Fibroblast of pulmonary artery (primary cell): ENCODE data around the gene COL2A1.

Experiments used
- DNase-seq: peaks from one replicate; pipeline ENCODE4 v3.0.0-alpha.2; 2010; ENCODE audit warnings: low read depth
- H3K4me3 ChIP-seq: replicated peaks from 2 replicates; pipeline ENCODE4 v1.5.1; 2011; ENCODE audit warnings: low read depth, mild to moderate bottlenecking, control low read depth, low read length, moderate library complexity
- TF ChIP-seq, protein P1 (sequence below): IDR thresholded peaks from 2 replicates; pipeline ENCODE4 v1.5.1; 2011; ENCODE audit warnings: mild to moderate bottlenecking, control low read depth, low read length, inconsistent platforms; ENCODE audit errors: missing control alignments

COL2A1 gene

DNA sequence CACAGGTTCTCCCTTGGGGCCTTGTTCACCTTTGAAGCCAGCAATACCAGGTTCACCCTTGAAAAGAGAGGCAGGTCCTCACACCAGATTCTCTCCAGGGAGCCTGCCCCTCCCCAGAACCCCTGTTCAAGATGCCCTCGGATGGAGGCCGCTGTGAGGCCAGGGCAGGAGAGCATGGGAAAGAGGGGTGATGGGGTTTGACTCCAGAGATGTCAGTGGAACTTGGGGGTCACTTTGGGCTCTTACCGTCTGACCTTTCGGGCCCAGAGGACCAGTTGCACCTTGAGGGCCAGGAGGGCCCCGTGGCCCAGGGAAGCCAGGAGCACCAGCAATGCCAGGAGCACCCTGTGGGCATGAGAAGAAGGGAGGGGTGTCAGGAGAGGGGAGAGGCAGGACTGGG, 17.4 kb downstream of the COL2A1 start:
- TF ChIP-seq, protein P1, sequence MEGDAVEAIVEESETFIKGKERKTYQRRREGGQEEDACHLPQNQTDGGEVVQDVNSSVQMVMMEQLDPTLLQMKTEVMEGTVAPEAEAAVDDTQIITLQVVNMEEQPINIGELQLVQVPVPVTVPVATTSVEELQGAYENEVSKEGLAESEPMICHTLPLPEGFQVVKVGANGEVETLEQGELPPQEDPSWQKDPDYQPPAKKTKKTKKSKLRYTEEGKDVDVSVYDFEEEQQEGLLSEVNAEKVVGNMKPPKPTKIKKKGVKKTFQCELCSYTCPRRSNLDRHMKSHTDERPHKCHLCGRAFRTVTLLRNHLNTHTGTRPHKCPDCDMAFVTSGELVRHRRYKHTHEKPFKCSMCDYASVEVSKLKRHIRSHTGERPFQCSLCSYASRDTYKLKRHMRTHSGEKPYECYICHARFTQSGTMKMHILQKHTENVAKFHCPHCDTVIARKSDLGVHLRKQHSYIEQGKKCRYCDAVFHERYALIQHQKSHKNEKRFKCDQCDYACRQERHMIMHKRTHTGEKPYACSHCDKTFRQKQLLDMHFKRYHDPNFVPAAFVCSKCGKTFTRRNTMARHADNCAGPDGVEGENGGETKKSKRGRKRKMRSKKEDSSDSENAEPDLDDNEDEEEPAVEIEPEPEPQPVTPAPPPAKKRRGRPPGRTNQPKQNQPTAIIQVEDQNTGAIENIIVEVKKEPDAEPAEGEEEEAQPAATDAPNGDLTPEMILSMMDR: no peak
- DNase-seq: no peak
- no peak overlapping the region for H3K4me3 ChIP-seq

DNA sequence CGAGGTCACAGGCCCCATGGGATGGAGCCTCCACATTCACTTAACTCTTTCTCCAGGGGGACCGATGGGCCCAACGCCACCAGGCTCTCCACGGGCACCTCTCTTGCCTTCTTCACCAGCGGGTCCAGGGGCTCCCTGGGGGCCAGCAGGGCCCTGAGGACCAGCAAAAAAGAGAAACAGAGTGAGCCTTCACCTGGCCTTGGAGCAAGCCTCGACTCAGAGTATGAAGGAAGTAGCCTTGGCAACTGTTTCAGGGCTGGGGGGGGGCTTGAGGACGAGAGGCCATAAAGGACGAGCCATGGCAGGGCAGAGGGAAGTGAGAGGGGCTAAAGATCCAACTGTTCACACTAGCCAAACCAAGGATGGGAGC, 18.0 kb downstream of the COL2A1 start:
- TF ChIP-seq, protein P1: no peak
- no peak overlapping the region for H3K4me3 ChIP-seq
- DNase-seq: no peak

DNA sequence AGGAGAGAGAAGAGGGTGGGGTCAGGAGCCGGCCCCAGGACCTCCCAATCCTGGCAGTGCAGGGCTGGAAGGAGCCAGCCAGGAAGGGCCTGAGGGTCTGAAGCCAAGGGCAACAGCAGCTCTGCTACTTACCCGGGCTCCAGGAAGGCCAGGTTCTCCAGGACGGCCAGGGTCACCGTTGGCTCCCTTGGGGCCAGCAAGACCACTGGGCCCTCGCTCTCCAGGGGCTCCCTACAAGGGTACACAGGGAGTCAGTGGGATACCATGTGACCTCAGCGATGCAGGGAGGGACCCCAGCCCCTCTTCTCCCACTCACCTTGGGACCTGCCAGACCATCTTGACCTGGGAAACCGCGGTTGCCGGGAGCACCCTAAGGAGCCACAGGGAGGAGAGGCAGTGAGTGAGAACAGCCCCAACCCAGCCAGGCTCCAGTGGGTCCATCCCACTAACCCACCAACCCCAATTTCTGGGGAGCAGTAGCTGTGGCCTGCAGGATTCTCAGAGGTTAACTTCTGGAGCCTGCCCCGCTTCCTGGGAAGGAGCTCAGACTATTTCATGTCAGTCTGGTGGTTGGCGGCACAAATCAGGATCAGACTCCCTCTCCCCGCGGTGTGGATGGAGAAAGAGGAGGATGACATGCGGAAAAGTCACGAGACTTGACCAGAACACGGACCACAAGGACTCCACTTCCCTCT, 18.5 kb downstream of the COL2A1 start:
- TF ChIP-seq, protein P1: no peak
- no peak for DNase-seq
- H3K4me3 ChIP-seq: no peak overlapping the region

DNA sequence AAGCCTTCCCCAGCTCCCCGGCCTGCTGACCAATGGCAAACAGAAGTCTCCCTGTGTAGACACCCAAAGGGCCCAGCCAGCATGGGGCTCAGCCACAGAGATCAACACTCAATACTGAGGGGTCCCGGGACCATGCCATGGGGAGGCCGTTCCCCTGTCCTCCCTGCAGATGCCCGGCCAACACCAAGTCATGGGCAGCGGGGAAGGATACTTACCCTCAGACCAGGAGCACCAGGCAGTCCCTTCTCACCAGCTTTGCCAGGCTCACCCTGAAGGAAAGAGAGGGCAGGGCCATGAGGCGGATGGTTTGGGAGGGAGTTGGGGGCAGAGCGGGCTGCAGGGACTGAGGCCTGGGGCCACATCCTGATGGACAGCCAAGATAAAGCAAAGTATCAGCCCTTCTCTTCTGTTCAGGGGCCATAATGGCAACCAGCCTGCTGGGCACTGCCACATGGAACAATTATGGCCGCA, 19.9 kb downstream of the COL2A1 start:
- no peak overlapping the region for H3K4me3 ChIP-seq
- TF ChIP-seq, protein P1: no peak
- no peak for DNase-seq

DNA sequence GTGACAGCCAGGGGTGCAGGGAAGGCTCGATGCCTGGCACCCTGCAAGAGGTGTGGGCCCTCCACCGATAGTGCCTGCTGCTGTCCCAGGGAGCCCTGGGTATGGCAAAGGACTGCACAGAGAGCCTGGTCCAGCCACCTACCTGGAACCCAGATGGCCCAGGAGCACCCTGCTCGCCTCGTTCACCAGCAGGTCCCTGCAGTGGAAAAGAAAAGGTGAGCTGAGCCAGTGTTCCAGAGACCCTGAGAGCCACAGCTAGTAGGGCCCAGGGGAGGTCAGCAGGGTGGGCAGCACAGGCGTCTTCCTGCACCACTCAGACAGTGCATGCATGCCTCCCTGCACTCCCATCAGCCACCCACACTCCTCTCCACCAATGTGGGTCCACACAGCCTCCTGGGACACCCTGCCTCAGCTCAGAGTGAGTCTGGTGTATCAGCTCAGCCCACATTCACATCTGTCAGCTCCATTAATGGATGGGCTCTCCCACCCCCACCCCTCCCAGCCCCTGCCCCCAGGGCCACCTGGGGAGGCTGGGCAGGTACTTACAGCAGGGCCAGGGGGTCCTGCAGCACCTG, 20.6 kb downstream of the COL2A1 start:
- no peak overlapping the region for H3K4me3 ChIP-seq
- DNase-seq: no peak
- TF ChIP-seq, protein P1: no peak

DNA sequence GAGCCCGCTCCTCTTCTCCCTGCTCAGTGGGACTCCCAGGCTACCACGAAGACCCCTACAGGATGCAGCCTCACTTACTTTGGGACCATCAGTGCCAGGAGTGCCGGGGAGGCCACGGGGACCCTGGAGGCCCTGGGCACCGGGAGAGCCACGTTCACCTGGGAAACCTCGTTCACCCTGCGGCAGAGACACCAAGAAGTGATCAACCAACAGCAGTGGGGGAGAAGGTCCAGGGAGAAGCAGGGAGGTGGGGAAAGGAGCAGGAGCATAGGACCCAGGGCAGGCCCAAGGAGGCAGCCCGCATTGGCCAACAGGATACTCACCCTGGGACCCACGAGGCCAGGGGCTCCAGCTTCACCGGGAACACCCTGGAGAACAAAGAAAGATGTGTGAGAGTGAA, 21.5 kb downstream of the COL2A1 start:
- H3K4me3 ChIP-seq: no peak overlapping the region
- TF ChIP-seq, protein P1: no peak
- no peak for DNase-seq

DNA sequence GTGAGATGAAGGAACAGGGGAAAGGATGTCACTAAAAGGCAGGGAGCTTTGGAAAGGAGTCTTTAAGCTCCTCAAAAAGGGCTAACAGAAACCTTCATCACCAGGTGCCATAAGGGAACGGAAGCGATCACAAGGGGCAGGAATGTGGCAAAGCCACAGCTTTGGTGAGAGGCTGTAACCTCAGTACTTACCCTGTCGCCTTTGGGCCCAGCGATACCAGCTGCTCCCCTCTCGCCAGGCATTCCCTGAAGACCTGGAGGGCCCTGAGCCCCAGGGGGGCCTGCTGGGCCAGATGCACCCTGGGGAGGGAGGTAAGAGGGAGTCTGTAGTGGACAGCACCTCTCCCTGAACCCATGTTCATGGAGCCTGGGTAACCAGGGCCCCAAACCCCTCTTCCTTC, 22.0 kb downstream of the COL2A1 start:
- TF ChIP-seq, protein P1: no peak
- DNase-seq: no peak
- H3K4me3 ChIP-seq: no peak overlapping the region
